ENCODE data around the gene TYW3. TPM values are rescaled to one million over a fixed set of nuclear protein-coding genes. Genes with fewer than 3 reads are reported as not detected.

The TYW3 gene, protein sequence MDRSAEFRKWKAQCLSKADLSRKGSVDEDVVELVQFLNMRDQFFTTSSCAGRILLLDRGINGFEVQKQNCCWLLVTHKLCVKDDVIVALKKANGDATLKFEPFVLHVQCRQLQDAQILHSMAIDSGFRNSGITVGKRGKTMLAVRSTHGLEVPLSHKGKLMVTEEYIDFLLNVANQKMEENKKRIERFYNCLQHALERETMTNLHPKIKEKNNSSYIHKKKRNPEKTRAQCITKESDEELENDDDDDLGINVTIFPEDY
- total RNA-seq (10 to 100 TPM; 20.9 to 22.5 TPM), polyA plus RNA-seq (10 to 100 TPM in 2 of 3 donors, 1 to 10 TPM in 1; 8.1 to 12.7 (median 11.6) TPM), total RNA-seq (22.1 to 87.8 (median 39.1) reads per million in 6 experiments)

DNA sequence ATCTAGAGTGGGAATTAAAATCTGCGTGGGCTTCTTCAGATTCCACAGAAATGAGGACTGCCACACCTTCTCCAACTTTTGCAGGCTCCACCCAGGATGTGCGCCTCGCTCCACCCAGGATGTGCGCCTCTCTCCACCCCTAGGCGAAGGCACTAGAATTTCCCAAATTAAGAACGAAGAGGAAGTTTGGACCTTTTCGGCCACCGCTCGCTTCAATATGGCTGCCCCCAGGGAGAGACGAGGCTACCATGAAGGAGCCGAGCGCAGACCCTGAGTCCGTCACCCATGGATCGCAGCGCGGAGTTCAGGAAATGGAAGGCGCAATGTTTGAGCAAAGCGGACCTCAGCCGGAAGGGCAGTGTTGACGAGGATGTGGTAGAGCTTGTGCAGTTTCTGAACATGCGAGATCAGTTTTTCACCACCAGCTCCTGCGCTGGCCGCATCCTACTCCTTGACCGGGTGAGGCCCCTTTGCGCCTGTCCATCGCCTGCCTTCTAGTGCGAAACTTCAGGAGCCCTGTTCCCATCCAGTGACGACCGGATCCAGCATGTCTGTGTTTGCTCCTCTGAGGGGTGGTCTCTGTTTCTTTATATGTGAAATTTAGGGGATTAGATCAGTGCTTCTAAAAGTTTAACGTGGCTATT is at the start of gene TYW3, which contains the start of gene CRYZ:
TSS of gene TYW3 (plus strand) at position 193 of the 644 bp plus-strand sequence. CDS start at position 286, 93 bp downstream.
TSS of gene CRYZ (minus strand) at position 91 of the 644 bp plus-strand sequence. CDS start 8,229 bp downstream, outside the sequence.
- Mint-ChIP-seq H3K4me1 (peaks cover 16 to 55% (median 47%) of the 10 kb centered on the region in 4 donors), H3K36me3 (peaks cover 11 to 28% (median 23%) of the 10 kb centered on the region in 3 donors), H3K9me3 (no peaks in the 10 kb centered on the region), H3K27me3 (no peaks in the 10 kb centered on the region), H3K27ac (peak within 1 kb of the TSS; percentile 92 to 99 (median 96)), H3K4me3 (peak within 1 kb of the TSS; percentile 93 to 99 (median 96))
- ATAC-seq, result peak; percentile 79 to 86
- peak; percentile 59 to 90 (median 79) for DNase-seq
- POLR2A ChIA-PET, result interaction anchor here (0.7 to 1.2 kb wide), 2 partner anchors 54 to 535 kb away, joined by 3 to 5 read pairs; partner anchors contain the start of genes FPGT and LRRIQ3

DNA sequence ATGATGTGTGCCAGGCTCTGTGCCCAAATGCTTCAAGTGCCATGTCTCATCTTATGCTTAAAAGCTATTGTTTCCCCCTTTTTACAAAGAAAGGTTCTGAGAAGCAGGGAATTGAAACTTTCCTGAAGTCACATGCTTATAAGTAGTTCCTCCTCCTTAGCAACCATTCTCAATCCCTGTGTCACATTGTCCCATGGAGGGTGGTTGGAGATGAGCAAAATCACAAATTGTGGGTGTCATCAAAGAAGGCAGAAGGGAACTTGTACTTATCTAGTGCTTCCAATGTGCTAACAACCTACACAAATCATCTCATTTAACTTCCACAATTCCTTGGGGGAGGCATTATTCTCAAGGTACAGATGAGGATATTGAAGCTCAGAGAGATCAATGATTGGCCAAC is 49.3 kb upstream of the TYW3 start:
- Mint-ChIP-seq H3K4me3 (no peak overlapping the region), H3K27ac (no peak overlapping the region), H3K27me3 (peaks cover 0 to 17% (median 7%) of the 10 kb centered on the region in 5 donors), H3K36me3 (no peaks in the 10 kb centered on the region), H3K9me3 (no peaks in the 10 kb centered on the region), H3K4me1 (no peaks in the 10 kb centered on the region)
- no peak for DNase-seq
- ATAC-seq, result no peak
- POLR2A ChIA-PET, result no interaction called here

DNA sequence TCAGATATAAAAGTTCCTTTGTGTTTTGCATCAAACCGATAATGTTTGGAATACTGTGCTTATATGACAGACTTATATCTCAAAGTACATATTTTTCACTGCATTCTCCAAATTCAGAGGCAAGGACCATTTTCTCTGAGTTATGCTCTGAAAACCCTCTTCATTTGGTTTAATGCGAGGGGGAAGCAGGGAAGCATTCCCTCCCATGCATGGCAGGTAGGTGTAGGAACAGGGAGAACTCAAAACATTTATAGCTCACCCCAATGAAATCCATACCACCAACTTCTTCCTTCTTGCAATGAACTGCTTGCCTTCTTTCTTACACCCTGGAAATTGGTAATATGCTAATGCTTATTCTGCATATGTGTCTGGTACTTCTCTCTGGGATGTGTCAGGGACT is 48.7 kb upstream of the TYW3 start:
- H3K4me3 Mint-ChIP-seq, result no peak overlapping the region
- H3K4me1 Mint-ChIP-seq, result no peaks in the 10 kb centered on the region
- POLR2A ChIA-PET, result no interaction called here
- peaks cover 0 to 12% (median 4%) of the 10 kb centered on the region in 5 donors for H3K27me3 Mint-ChIP-seq
- H3K9me3 Mint-ChIP-seq, result no peaks in the 10 kb centered on the region
- DNase-seq (no peak), ATAC-seq (no peak)
- H3K27ac Mint-ChIP-seq, result no peak overlapping the region
- no peaks in the 10 kb centered on the region for H3K36me3 Mint-ChIP-seq

DNA sequence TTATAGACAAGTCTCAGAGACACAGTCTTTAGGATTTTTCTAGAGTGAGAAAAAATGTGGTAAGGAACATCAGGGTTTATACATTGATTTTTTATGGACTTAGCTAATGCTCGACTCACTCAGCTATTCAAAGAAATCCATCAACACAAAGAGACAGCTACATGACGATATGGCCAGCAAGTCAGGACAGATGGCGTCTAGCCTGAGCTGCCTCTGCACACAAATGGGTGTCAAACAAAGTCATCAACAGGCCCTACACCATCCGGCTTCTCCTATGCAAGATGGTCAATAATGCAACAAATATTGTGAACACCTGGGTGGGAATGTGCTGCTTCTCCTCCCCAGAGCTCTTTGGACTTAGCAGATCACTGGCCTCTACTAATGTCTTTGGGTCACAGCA is 46.0 kb upstream of the TYW3 start:
- Mint-ChIP-seq H3K36me3 (no peaks in the 10 kb centered on the region), H3K27me3 (peaks cover 0 to 6% (median 0%) of the 10 kb centered on the region in 5 donors), H3K4me3 (no peak overlapping the region), H3K27ac (no peak overlapping the region), H3K9me3 (no peaks in the 10 kb centered on the region), H3K4me1 (no peaks in the 10 kb centered on the region)
- ATAC-seq, result no peak
- DNase-seq, result no peak
- POLR2A ChIA-PET, result interaction anchor here (0.7 kb wide), 1 partner anchor 121 kb away, joined by 3 read pairs; no protein-coding TSS in a partner anchor

DNA sequence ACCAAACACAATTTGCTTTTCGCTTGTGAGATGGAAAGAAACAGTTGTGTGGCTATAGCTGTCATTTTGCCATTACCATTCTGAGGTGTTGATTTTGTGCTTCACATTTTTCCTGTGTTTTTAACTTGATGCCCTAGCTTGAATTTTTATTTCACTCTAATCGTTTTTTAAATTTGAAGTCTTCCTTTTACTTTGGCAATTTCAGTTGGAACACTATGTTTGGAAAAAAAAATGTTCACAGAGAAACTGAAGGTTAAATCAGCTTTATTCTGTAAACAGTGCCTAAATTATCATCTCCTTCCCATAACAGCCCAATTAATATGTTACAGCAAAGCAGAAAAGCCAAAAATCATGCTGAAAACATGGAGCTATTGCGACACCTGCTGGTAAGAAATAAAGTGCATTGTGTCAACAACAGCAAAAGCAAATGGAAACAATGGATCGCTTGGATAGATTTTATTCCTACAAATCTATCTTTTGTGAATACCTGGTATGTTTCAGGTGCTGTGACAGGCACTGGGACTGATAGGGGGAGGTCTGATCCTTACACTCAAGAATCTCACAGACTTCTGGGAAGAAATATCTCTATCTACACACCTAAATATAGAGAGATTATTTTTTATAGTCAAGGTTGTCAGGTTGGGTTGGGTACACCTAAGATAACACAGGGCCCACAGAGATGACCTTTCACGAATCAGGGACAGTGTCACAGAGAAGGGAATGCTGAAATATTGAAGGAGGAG is 43.2 kb upstream of the TYW3 start:
- no peak overlapping the region for H3K27ac Mint-ChIP-seq
- H3K4me1 Mint-ChIP-seq, result no peaks in the 10 kb centered on the region
- peaks cover 0 to 2% (median 0%) of the 10 kb centered on the region in 5 donors for H3K27me3 Mint-ChIP-seq
- ATAC-seq, result no peak
- peak in 7 of 10 donors; percentile 19 to 50 (median 37) for DNase-seq
- H3K9me3 Mint-ChIP-seq, result no peaks in the 10 kb centered on the region
- POLR2A ChIA-PET, result no interaction called here
- no peaks in the 10 kb centered on the region for H3K36me3 Mint-ChIP-seq
- H3K4me3 Mint-ChIP-seq, result no peak overlapping the region

DNA sequence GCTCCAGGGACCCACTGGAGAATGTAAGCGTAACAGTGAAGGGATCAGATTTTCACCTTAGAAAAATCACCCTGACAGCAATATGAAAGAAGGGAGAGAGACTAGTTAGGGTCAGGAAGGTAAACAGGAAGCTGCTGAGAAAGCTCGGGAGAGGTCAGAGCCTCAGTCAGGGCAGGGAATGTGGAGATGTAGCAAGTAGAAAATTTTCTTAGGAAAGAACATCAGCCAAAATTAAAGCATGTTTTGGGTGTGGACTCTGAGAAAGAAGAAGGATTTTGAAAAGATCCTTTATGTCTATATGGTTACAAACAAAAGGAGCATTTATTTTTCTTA is 42.6 kb upstream of the TYW3 start:
- Mint-ChIP-seq H3K4me3 (no peak overlapping the region), H3K4me1 (no peaks in the 10 kb centered on the region), H3K36me3 (no peaks in the 10 kb centered on the region), H3K27me3 (peaks cover 0 to 2% (median 0%) of the 10 kb centered on the region in 5 donors), H3K27ac (no peak overlapping the region), H3K9me3 (no peaks in the 10 kb centered on the region)
- ATAC-seq (no peak), DNase-seq (no peak)
- POLR2A ChIA-PET, result no interaction called here

DNA sequence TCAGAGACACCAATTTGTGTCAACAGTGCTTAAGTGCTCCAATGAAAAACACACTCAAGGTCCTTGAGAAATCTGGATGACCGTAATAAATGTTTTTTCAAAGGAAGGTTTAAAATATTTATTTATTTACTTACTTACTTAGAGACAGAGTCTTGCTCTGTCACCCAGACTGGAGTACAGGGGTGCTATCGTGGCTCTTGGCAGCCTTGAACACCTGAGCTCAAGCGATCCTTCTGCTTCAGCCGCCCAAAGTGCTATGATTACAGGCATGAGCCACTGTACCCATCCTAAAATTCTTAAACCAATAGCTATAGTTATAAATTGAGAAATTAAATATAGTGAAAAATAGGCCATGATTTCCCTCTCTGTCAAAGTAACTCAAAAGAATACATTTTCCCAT is 42.0 kb upstream of the TYW3 start:
- no peak overlapping the region for H3K27ac Mint-ChIP-seq
- H3K4me1 Mint-ChIP-seq, result no peaks in the 10 kb centered on the region
- DNase-seq (no peak), ATAC-seq (no peak)
- POLR2A ChIA-PET, result no interaction called here
- no peaks in the 10 kb centered on the region for H3K36me3 Mint-ChIP-seq
- peaks cover 0 to 2% (median 0%) of the 10 kb centered on the region in 5 donors for H3K27me3 Mint-ChIP-seq
- no peak overlapping the region for H3K4me3 Mint-ChIP-seq
- H3K9me3 Mint-ChIP-seq, result no peaks in the 10 kb centered on the region

DNA sequence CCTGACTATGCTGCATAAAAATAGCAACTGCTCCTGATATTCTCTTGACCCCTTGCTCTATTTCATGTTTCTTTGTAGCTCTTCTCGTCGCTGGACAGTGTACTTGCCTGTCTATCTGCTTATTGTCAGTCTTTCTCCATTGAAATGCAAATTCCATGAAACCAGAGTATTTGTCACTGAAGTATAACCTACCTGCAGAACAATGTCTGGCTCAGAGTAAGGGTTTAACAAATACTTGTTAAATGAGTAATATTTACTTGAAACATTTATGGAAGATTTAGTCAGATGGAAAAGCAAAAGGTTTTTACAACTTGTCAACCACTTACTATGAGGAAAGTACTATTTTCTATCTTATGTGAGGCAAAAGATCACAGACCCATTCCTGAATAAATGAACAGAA is 39.5 kb upstream of the TYW3 start:
- Mint-ChIP-seq H3K4me1 (no peaks in the 10 kb centered on the region), H3K27me3 (peaks cover 0 to 2% (median 0%) of the 10 kb centered on the region in 5 donors)
- ATAC-seq, result no peak

DNA sequence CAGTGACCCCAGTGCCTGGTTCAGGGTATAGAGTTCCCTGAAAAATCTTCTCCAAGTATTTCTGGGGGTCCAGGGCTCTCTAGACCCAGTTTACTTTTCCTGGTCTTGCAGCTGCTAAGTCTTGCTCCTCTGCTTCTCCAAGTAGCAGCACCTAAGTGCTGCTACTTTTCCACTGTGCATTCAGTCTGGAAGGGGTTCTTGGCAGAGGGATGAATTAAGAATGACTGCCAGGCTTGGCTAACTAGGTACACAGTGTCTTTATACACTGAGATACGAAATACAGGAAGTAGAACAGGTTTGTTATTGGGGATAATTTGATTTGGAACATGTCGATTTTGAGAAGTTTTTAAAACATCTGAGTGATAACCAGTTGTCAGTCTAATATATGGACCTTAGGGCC is 35.1 kb upstream of the TYW3 start:
- H3K4me3 Mint-ChIP-seq, result no peak overlapping the region
- H3K4me1 Mint-ChIP-seq, result no peaks in the 10 kb centered on the region
- DNase-seq (no peak), ATAC-seq (no peak)
- H3K27ac Mint-ChIP-seq, result no peak overlapping the region
- H3K27me3 Mint-ChIP-seq, result peaks cover 0 to 2% (median 0%) of the 10 kb centered on the region in 5 donors
- POLR2A ChIA-PET, result no interaction called here
- H3K36me3 Mint-ChIP-seq, result peaks cover under 1 to 5% (median 2%) of the 10 kb centered on the region in 3 donors
- H3K9me3 Mint-ChIP-seq, result no peaks in the 10 kb centered on the region

More for the DNA sequence above, 39.5 kb upstream of the TYW3 start:
- POLR2A ChIA-PET, result no interaction called here
- H3K27ac Mint-ChIP-seq, result no peak overlapping the region
- no peak for DNase-seq
- H3K4me3 Mint-ChIP-seq, result no peak overlapping the region
- no peaks in the 10 kb centered on the region for H3K9me3 Mint-ChIP-seq
- H3K36me3 Mint-ChIP-seq, result no peaks in the 10 kb centered on the region

DNA sequence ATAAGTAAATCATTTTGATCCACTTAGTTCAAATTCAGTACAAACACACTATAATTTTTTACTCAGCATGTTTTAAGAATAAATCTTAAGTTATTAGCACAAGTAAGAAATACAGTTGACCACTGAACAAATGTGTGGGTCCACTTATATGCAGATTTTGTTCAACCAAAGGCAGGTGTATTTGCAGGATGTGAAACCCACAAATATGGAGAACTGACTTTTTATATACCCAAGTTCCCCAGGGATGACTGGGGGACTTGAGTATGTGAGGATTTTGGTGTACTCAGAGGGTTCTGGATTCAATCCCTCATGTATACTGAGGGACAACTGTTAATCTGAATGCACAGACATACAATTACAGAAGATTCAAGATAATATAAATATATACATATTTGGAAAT is 33.6 kb upstream of the TYW3 start:
- ATAC-seq (no peak), DNase-seq (no peak)
- POLR2A ChIA-PET, result no interaction called here
- H3K36me3 Mint-ChIP-seq, result peaks cover 14 to 20% (median 15%) of the 10 kb centered on the region in 3 donors
- no peak overlapping the region for H3K4me3 Mint-ChIP-seq
- H3K4me1 Mint-ChIP-seq, result no peaks in the 10 kb centered on the region
- H3K27me3 Mint-ChIP-seq, result no peaks in the 10 kb centered on the region
- H3K27ac Mint-ChIP-seq, result no peak overlapping the region
- no peaks in the 10 kb centered on the region for H3K9me3 Mint-ChIP-seq

DNA sequence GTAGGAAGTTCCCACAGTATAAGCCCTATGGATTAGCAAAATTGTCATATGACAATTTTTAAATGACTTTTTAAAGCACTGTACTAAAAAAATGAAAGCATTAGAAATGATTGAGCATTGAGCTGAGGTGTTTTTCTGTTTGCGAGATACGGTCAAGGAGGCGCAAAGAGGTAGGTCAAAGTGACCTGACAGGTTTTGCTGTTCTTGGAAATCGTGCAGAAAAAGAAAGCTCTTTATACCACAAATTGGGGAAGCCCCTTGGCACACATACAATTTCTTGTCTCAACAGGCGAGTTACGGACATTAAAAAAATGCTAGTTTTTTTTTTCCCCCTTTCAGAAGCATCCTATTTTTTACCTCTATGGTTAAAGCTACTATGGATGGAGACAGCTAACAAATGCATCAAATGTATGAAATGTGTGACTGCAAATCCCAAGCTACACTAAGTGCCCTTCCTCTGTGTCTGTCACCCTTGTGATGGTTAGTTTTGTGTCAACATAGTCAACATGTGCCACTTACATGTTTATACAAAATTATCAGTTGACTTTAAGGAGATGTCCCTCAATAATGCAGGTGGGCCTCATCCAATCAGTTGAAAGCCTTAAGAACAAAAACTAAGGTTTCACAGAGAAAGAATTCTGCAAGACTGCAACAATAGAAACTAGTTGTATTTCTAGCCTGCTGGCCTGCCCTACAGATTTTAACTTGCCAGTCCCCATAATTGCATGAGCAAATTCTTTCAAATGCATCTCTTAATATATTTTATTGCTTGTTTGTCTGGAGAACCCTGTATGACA is 29.4 kb upstream of the TYW3 start:
- Mint-ChIP-seq H3K27me3 (no peaks in the 10 kb centered on the region), H3K4me1 (peaks cover 0 to 9% (median 0%) of the 10 kb centered on the region in 4 donors), H3K9me3 (no peaks in the 10 kb centered on the region), H3K27ac (peak overlapping the region in 1 of 10 donors; percentile 31), H3K36me3 (peaks cover 22 to 59% (median 39%) of the 10 kb centered on the region in 3 donors), H3K4me3 (no peak overlapping the region)
- POLR2A ChIA-PET, result no interaction called here
- no peak for DNase-seq
- no peak for ATAC-seq

DNA sequence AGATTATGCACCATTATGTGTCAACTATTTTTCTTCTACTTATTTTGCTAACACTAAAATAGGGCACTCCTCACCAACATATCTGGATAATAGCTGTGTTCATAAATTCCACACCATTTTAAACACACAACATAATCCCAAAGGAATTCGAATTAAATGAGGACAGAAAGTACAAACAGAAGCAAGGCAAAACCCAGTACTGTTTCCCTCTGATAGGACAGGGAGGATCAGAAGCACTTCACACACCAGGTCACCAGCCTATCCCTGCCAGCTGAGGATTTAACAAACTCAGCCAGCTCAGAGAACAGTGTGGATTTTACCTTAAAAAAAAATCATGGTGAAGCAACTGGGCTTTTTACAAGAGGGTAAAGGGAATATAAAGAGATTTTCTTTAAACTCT is 20.1 kb upstream of the TYW3 start:
- Mint-ChIP-seq H3K36me3 (peaks cover 6 to 62% (median 30%) of the 10 kb centered on the region in 3 donors), H3K27ac (no peak overlapping the region), H3K4me3 (no peak overlapping the region), H3K9me3 (no peaks in the 10 kb centered on the region), H3K27me3 (no peaks in the 10 kb centered on the region), H3K4me1 (peaks cover 0 to 11% (median 1%) of the 10 kb centered on the region in 4 donors)
- POLR2A ChIA-PET, result no interaction called here
- no peak for ATAC-seq
- DNase-seq, result no peak
